Loucy (cell line): Measurements from ENCODE around the gene MCAM.

Experiments used
- H2AFZ ChIP-seq: fragments of 200-600 bp; sonication (generic); 2 replicates; pipeline ENCODE4 v1.6.0; 2016; ENCODE audit warnings: antibody characterized with exemption, mild to moderate bottlenecking, low read length, moderate library complexity
- H3F3A ChIP-seq: fragments of 200-600 bp; 2 replicates; pipeline ENCODE4 v1.6.0; 2016; ENCODE audit warnings: antibody characterized with exemption, low read depth, mild to moderate bottlenecking
- H3K27me3 ChIP-seq: fragments of 200-600 bp; sonication (generic); 2 replicates; pipeline ENCODE4 v1.6.1; 2014; ENCODE audit warnings: low read length, mild to moderate bottlenecking; ENCODE audit not compliant: insufficient read depth, poor library complexity, severe bottlenecking
- H3K36me3 ChIP-seq: fragments of 200-600 bp; sonication (generic); 2 replicates; pipeline ENCODE4 v1.6.1; 2016; ENCODE audit warnings: low read length; ENCODE audit not compliant: insufficient read depth
- H3K4me1 ChIP-seq: fragments of 200-600 bp; sonication (generic); 2 replicates; pipeline ENCODE4 v1.5.1; 2014; ENCODE audit warnings: low read length, mild to moderate bottlenecking; ENCODE audit not compliant: insufficient read depth, poor library complexity, severe bottlenecking
- H3K4me2 ChIP-seq: fragments of 200-600 bp; sonication (generic); 2 replicates; pipeline ENCODE4 v1.6.0; 2014; ENCODE audit warnings: antibody characterized with exemption, low read length, low read depth, mild to moderate bottlenecking; ENCODE audit not compliant: poor library complexity, severe bottlenecking
- H3K4me3 ChIP-seq: fragments of 200-600 bp; sonication (generic); 2 replicates; pipeline ENCODE4 v1.5.1; 2014; ENCODE audit warnings: low read length, mild to moderate bottlenecking, mixed read lengths; ENCODE audit not compliant: poor library complexity, severe bottlenecking
- H3K79me2 ChIP-seq: fragments of 200-600 bp; sonication (generic); 2 replicates; pipeline ENCODE4 v1.6.1; 2014; ENCODE audit warnings: low read length; ENCODE audit not compliant: insufficient read depth
- H3K9ac ChIP-seq: fragments of 200-600 bp; sonication (generic); 2 replicates; pipeline ENCODE4 v1.6.0; 2014; ENCODE audit warnings: mild to moderate bottlenecking, low read depth, low read length, moderate library complexity; ENCODE audit not compliant: poor library complexity, severe bottlenecking
- H3K9me2 ChIP-seq: fragments of 200-600 bp; sonication (generic); replicated peaks from 2 replicates; pipeline ENCODE4 v1.6.1; 2016; ENCODE audit warnings: low read depth, low read length, mixed read lengths
- H3K9me3 ChIP-seq: fragments of 200-600 bp; sonication (generic); 2 replicates; pipeline ENCODE4 v1.6.1; 2014; ENCODE audit warnings: mild to moderate bottlenecking, antibody characterized with exemption, low read length, low read depth; ENCODE audit not compliant: insufficient read depth
- H4K20me1 ChIP-seq: fragments of 200-600 bp; sonication (generic); 2 replicates; pipeline ENCODE4 v1.6.0; 2014; ENCODE audit warnings: antibody characterized with exemption, low read length, mild to moderate bottlenecking; ENCODE audit not compliant: insufficient read depth, poor library complexity, severe bottlenecking
- CTCF ChIP-seq: fragments of 200-600 bp; sonication (generic); conservative IDR thresholded peaks from 2 replicates; pipeline ENCODE4 v1.5.1; 2014; ENCODE audit warnings: mild to moderate bottlenecking, antibody characterized with exemption, low read length
- EZH2phosphoT487 ChIP-seq: fragments of 200-600 bp; IDR thresholded peaks from 2 replicates; pipeline ENCODE4 v1.6.1; 2018; ENCODE audit warnings: antibody characterized with exemption, mild to moderate bottlenecking, moderate library complexity, borderline replicate concordance

The MCAM gene

DNA sequence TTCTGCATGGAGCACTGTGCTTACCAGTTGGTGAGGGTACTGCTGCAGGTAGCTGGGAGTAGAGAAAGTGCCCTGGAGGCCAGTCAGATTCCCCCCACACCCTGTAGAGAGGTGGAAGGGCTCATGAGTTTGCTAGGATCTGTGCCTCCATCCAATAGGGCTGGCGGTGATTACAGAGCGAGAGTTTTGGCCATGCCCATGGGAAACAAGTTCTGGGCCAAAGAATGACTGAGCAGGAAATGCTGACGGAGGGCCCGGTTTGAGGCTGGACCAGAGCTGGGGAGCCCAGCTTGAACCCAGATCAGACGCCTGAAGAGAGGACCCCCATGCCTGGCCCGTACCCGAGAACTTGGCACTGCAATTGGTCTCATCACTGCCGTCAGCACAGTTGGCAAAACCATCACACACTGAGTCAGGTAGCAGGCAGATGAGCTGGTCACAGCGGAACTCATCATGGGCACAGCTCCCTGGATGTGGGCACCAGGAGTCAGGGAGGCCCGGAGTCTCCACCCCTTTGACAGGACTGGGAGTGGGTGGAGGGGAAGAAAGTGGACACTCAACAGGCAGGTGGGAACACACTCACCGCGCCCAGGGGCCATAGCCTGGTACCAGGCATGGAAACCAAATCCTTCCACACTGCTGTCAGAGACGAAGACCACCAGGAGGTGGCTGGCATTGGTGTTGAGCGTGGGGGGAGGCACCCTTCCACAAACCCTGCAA lies 27.5 kb upstream of the MCAM start:
- H2AFZ ChIP-seq, result no peak overlapping the region
- no peaks in the 10 kb centered on the region for H3K36me3 ChIP-seq
- no peaks in the 10 kb centered on the region for H4K20me1 ChIP-seq
- no peaks in the 10 kb centered on the region for H3K79me2 ChIP-seq
- no peaks in the 10 kb centered on the region for H3F3A ChIP-seq
- no peak overlapping the region for H3K4me3 ChIP-seq
- no peaks in the 10 kb centered on the region for H3K4me1 ChIP-seq
- H3K9me2 ChIP-seq, result no peaks in the 10 kb centered on the region
- no peak overlapping the region for H3K4me2 ChIP-seq
- no peak for TF ChIP-seq EZH2phosphoT487
- no peak for TF ChIP-seq CTCF
- no peak overlapping the region for H3K9ac ChIP-seq
- H3K27me3 ChIP-seq, result no peaks in the 10 kb centered on the region
- H3K9me3 ChIP-seq, result no peaks in the 10 kb centered on the region

DNA sequence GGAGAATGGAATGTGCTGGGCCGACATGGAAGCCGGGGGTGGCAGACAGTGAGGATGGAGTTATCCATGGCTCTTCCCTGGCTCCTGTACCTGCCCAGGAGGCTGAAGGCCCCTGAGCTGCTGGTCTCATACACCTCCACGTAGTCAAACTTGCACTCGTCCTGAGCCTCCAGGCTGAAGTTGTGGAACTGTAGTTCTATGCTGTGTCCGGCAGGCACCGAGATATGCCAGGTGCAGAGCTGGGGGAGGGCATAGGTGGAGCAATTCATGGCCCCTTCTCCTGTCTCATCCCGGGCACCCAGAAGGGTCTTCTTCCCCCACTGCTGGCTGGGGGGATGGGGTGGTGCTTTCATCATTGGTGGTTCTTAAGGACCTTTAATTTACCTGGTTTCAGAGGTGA lies 26.8 kb upstream of the MCAM start:
- H3K79me2 ChIP-seq, result no peaks in the 10 kb centered on the region
- no peak overlapping the region for H3K4me2 ChIP-seq
- no peak overlapping the region for H3K9ac ChIP-seq
- H3K36me3 ChIP-seq, result no peaks in the 10 kb centered on the region
- no peaks in the 10 kb centered on the region for H3F3A ChIP-seq
- no peaks in the 10 kb centered on the region for H3K27me3 ChIP-seq
- no peaks in the 10 kb centered on the region for H3K9me2 ChIP-seq
- H3K4me1 ChIP-seq, result no peaks in the 10 kb centered on the region
- H3K4me3 ChIP-seq, result no peak overlapping the region
- H3K9me3 ChIP-seq, result no peaks in the 10 kb centered on the region
- TF ChIP-seq CTCF (no peak), EZH2phosphoT487 (no peak)
- H2AFZ ChIP-seq, result no peak overlapping the region
- H4K20me1 ChIP-seq, result peaks cover under 1% of the 10 kb centered on the region

DNA sequence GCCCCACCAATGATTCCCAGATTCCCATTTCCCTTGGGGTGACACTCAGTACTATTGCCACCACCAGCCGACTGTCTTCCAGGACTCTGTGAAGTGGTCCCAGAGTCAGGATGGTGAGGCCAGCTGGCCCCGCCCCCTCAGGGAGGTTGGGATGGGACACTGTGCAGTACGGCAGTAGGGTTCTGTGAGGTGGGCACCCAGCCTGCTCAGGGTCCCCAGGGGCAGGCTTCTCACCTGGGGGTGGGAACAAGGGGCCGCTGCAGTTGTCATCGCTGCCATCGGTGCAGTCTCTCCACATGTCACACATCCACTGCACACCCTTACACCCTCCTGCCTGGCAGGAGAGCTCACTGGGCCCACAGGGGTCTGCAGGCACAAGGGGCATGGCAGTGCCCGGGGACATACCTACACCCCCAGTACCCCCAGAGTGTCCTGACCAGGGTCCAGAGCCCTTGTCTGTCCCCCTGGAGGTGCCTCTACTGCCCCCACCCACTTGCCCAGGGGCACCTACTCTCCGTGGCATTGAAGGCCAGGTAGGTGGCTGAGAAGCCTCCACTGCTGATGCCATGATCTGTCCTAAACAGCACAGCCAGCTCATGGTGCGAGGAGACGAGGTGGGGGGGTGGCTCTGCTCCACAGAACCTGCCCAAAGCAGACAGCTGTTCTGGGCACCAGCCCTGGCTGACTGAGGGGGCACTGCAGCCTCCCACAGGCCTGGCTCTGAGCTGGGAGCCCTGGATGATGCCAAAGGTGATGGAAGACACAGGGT lies 25.6 kb upstream of the MCAM start:
- no peak overlapping the region for H2AFZ ChIP-seq
- peaks cover 9% of the 10 kb centered on the region for H3K4me1 ChIP-seq
- no peaks in the 10 kb centered on the region for H3K9me3 ChIP-seq
- no peak overlapping the region for H3K4me3 ChIP-seq
- no peak overlapping the region for H3K4me2 ChIP-seq
- peaks cover 7% of the 10 kb centered on the region; the same call in 1 of the 2 replicates for H3K79me2 ChIP-seq
- no peaks in the 10 kb centered on the region for H3K36me3 ChIP-seq
- H3K9me2 ChIP-seq, result no peaks in the 10 kb centered on the region
- H3K9ac ChIP-seq, result no peak overlapping the region
- H4K20me1 ChIP-seq, result peaks cover 5% of the 10 kb centered on the region
- TF ChIP-seq EZH2phosphoT487, result no peak
- TF ChIP-seq CTCF, result no peak
- H3K27me3 ChIP-seq, result no peaks in the 10 kb centered on the region
- H3F3A ChIP-seq, result no peaks in the 10 kb centered on the region
